NCI-H187 (cell line): ENCODE results near the gene NCOA7.
"Not testable (repeated sequence)": the region's sequence is repeated elsewhere in the genome, so short reads cannot be mapped to it uniquely, and the experiment has no call there.

ENCODE experiments used
- DNase-seq, 2 experiments: peaks; one replicate each; lab custom pipeline; 2025; lab: John Stamatoyannopoulos, UW

Gene NCOA7

GRCh38 chr6:125923366-125923877, 132.7 kb downstream of the NCOA7 start:
- DNase-seq, result no peak

GRCh38 chr6:125924169-125924568, 133.4 kb downstream of the NCOA7 start:
- no peak for DNase-seq

DNA sequence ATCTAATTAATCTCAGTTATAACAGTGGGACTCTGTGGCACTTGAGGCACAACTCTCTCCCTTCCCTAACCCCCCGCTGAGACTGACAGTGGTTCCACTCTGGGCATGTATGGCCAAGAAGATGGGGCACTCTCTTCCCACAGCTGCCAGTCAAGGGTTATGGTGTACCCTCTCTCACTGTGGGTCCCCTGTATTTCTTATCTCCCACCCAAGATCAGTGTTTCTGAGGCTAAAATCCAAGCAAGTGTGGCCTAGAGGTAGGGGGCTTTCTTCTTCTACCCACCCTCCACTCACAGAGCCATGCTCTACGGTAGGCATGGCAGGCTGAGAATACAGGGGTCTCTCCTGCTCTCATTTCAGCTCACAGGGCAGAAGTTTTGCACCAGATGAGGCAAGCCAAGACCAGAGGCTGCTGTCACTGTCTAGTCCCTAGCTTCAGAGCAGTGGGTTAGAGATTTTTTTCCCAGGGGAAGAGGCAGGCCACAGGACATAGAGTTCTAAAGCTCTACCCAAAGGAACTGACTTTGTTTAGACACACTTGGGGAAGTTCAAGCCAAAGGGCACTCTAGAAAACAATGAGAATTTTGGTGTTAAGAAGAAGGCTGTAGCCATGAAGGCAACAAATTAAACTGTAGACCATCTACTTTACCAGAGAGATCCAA, 134.1 kb downstream of the NCOA7 start:
- no peak for DNase-seq

- DNase-seq, result no peak
Measured at GRCh38 chr6:125926711-125927110, 136.0 kb downstream of the NCOA7 start.

- DNase-seq, result no peak
Measured at GRCh38 chr6:125927761-125928160, 137.0 kb downstream of the NCOA7 start.

- DNase-seq, result no peak
Measured at GRCh38 chr6:125930765-125931418, 140.1 kb downstream of the NCOA7 start.

DNA sequence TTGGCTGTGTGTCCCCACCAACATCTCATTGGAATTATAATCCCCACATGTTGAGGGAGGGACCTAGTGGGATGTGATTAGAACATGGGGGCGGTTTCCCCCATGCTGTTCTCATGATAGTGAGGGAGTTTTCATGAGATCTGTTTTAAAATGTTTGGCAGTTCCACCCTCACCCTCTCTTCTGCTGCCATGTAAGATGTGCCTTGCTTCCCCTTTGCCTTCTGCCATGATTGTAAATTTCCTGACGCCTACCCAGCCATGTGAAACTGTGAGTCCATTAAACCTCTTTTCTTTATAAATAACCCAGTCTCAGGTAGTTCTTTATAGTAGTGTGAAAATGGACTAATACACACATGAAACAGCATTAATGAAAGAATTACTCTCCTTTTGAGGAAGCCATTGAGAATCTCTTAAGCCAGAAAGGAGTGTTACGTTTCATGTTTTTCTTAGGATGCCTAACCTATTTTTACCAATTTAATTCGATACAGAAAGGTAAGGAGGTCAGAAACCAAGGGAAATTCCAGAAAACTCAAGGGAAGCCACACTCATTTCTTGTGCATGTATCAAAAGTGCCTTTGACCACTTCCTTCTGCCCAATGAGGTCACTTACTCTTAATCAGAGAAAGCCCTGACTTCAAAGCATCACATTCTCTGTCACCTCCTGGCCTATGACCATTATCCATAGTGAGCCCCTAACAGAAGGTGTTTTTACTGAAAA, 141.1 kb downstream of the NCOA7 start:
- no peak for DNase-seq

DNA sequence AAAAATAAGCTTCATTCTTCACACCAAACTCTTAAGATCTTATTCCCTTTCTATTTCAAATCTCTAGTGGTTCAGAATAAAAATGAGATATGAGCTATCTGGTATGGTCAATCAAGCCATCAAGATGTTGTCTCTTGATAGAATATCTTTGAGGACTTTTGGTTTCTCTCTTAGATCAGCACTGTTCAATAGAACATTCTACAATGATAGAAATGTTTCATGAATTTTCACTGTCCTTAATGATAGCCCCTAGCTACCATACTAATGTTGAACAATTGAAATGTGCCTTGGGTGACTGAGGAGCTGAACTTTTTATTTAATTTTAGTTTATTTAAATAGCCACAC, 141.7 kb downstream of the NCOA7 start:
- no peak for DNase-seq

GRCh38 chr6:125935520-125935919, 144.8 kb downstream of the NCOA7 start:
- DNase-seq, result not testable (repeated sequence)

- DNase-seq, result no peak
Measured at GRCh38 chr6:125939026-125939425, 148.3 kb downstream of the NCOA7 start.

GRCh38 chr6:125939791-125940190, 149.0 kb downstream of the NCOA7 start:
- no peak for DNase-seq

DNA sequence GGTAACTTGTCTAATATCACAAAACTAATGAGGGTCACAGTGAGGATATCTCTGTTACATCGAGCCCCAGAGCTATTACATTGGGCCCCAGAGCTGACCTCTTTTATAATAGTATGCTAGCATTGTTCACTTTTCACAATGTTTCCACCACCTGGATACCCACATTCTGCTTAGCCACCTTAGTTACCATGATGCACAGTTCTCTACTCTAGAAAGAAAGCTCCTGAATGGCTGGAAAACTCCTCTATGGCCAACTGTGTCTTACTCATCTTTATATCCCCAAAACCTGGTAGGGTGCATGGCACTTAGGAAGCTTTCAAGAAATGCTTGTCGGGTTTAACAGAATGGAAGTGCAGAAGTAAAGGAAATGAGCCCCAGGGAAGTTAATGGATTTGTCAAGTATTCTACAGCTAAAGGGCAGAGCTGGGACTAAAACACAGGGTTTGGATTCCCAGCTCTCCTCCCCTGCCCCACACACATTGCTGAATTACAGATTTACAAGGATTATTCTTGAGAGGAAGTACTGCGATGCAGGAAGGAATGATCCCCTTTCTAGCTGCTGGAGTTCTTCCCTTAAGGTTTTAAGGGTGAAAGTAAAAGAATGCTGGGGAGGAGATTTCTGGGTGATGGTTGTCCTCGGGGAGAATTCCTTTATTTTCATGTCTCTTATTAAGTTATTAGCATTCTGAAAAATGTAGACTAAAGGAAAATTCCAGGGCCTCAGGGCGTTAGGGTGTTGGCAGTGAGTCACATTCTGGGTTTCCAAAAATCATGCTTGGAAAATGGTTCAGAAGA, 149.7 kb downstream of the NCOA7 start:
- DNase-seq, result no peak

- DNase-seq, result no peak
Measured at GRCh38 chr6:125942672-125943527, 152.1 kb downstream of the NCOA7 start.

GRCh38 chr6:125943528-125944433, 153.0 kb downstream of the NCOA7 start:
- no peak for DNase-seq

DNA sequence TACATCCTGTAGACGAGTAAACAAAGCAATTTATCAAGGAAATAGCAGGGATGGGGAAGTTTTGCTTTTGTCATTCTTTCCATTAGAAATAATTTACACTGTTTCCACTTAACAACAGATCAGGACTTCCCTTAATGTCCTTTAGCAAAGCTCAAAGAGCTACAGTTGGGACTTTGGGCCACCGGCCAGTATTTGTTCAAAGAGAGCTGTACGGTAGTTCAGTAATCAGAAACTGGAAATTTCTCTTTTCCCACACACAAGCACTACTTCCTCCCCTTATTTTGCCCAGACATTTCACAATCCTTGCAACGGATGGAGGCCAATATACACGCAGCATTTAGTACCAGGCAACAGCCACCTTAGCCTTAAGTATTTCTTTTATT, 153.7 kb downstream of the NCOA7 start:
- no peak for DNase-seq

DNA sequence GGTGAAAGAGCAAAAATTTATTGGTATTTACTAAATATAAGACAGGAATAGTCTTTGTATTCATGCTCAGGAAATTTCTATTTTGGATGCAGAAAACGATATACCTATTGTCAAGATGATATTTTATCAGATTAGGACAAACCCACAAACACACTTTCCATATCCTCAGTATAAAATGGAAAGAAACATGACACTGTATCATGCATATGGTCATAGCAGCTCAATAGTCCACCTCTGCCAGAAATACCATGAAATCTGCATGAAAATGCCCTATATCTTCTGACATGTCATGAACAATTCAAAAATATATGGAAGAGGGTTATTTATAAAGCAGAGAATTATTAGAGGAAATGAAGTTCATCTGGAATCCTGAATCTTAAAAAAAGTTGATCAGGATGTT, 154.1 kb downstream of the NCOA7 start:
- no peak for DNase-seq

DNA sequence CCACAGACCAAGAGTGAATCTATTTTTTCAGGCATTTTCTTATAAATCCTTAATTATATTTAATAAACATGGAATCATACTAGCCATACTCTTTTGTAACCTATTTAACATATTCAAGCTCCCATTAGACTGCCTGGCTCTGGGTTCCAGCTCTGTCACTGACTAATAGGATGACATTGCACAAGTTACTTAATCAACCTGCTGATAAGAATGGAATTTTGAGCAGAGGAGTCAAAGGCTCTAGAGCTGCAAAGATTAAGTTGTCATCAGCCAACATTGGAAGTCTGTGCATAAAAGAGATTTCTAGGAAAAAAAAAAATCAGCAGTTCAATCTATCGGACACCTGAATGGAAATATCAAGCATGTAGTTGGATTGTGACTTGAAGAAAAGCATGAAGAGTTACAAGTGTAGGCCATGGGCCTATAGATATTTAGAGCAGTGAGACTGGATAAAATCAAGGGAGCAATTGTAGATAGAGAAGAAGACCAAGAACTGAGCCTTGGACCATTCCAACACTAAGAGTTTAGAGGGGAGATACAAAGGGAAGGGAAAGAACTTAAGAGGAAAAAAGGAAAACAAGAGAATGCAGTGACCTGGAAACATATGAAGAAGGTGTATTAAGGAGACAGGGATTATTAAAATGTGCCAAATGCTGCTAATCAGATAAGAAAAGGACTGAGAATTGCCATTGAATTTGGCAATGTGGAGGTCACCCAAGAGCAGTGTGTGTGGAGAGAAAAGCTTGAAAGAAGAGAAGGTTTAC, 154.8 kb downstream of the NCOA7 start:
- no peak for DNase-seq

- DNase-seq, result no peak
Measured at GRCh38 chr6:125947615-125948014, 156.9 kb downstream of the NCOA7 start.

GRCh38 chr6:125948455-125948854, 157.7 kb downstream of the NCOA7 start:
- no peak for DNase-seq

GRCh38 chr6:125949069-125949468, 158.3 kb downstream of the NCOA7 start:
- DNase-seq, result no peak
